HepG2 (cell line): ENCODE data around the gene GDF7. TPM values are rescaled to one million over a fixed set of nuclear protein-coding genes. Genes with fewer than 3 reads are reported as not detected.
A peak's percentile ranks its signal among the peaks of the same experiment; 100 is the strongest.

ENCODE experiments used
- ATAC-seq: fragments of 200-7000 bp; cut with Tn5 transposase; 3 replicates; pipeline ENCODE4 v1.9.1; 2020; ENCODE audit warnings: mild to moderate bottlenecking, moderate library complexity
- BruUV-seq: library from RNA; stranded (reverse); fragments of 400-500 nt; replicated peaks from 2 replicates; lab custom pipeline; 2021; lab: Mats Ljungman, UMichigan
- CTCF ChIA-PET: fragments of 300-600 bp; formaldehyde crosslinking; extraction: SDS; loops from one replicate; lab custom pipeline; 2021; ENCODE audit warnings: low total read pairs, inconsistent platforms, low intra/inter-chr PET ratio; lab: Yijun Ruan, JAX
- POLR2A ChIA-PET: fragments of 350-600 bp; sonication (Branson Sonifier 250); formaldehyde crosslinking; loops from one replicate; lab custom pipeline; 2020; ENCODE audit warnings: antibody characterized with exemption, inconsistent platforms; lab: Yijun Ruan, JAX
- DNase-seq: peaks from one replicate; pipeline ENCODE4 v3.0.0-alpha.2; 2015; ENCODE audit warnings: low spot score
- FAIRE-seq: peaks from 3 replicates; lab custom pipeline; 2011; peaks lifted over from hg19 to GRCh38; lab: Jason Lieb, UNC
- H2AFZ ChIP-seq: one replicate; pipeline ENCODE4 v1.6.1; 2011; ENCODE audit warnings: low read length, inconsistent platforms
- H3K27ac ChIP-seq: fragments of 300-600 bp; 3 replicates; pipeline ENCODE4 v1.8.0; 2011; ENCODE audit warnings: mixed run types, mild to moderate bottlenecking, mixed read lengths, low read length, inconsistent platforms; ENCODE audit not compliant: insufficient read depth; ENCODE audit errors: extremely low read length
- H3K27me3 ChIP-seq, 2 experiments: fragments of 200-600 bp in 1 of 2; 2 replicates in 1 of 2; 3 replicates in 1 of 2; pipeline versions ENCODE4 v1.6.0 to v1.8.0; 2011; ENCODE audit warnings: low read length in 2 of 2, mild to moderate bottlenecking in 2 of 2, moderate library complexity in 2 of 2, inconsistent platforms in 1 of 2; ENCODE audit not compliant: insufficient read depth in 2 of 2, control insufficient read depth in 1 of 2
- H3K36me3 ChIP-seq, 2 experiments: fragments of 200-600 bp in 1 of 2; replicated peaks in 1 of 2; 2 replicates in 1 of 2; 3 replicates in 1 of 2; pipeline versions ENCODE4 v1.5.1 to v1.8.0; 2011; ENCODE audit warnings: low read length in 2 of 2, inconsistent platforms in 1 of 2; ENCODE audit not compliant: insufficient read depth in 2 of 2, control insufficient read depth in 1 of 2
- H3K4me1 ChIP-seq: 2 replicates; pipeline ENCODE4 v1.5.1; 2012; ENCODE audit warnings: low read length, inconsistent platforms; ENCODE audit not compliant: insufficient read depth
- H3K4me2 ChIP-seq: 2 replicates; pipeline ENCODE4 v1.6.0; 2011; ENCODE audit warnings: low read depth, low read length, inconsistent platforms
- H3K4me3 ChIP-seq, 3 experiments: fragments of 200-600 bp in 1 of 3; sonication (generic), shearing (Covaris generic) in 1 of 3; replicated peaks in 1 of 3; 2 replicates each; pipeline ENCODE4 v1.5.1; 2011 to 2016; ENCODE audit warnings: low read length in 3 of 3, inconsistent platforms in 2 of 3, low read depth in 2 of 3, mild to moderate bottlenecking in 2 of 3, control low read depth in 1 of 3, mixed read lengths in 1 of 3; ENCODE audit not compliant: insufficient read depth in 1 of 3
- H3K79me2 ChIP-seq: one replicate; pipeline ENCODE4 v1.6.1; 2011; ENCODE audit warnings: low read length, inconsistent platforms; ENCODE audit not compliant: insufficient read depth
- H3K9ac ChIP-seq: 2 replicates; pipeline ENCODE4 v1.6.0; 2011; ENCODE audit warnings: mild to moderate bottlenecking, low read depth, low read length, inconsistent platforms; ENCODE audit not compliant: insufficient read depth
- H3K9me3 ChIP-seq: 2 replicates; pipeline ENCODE4 v1.5.1; 2012; ENCODE audit warnings: mild to moderate bottlenecking, low read length
- H4K20me1 ChIP-seq: 2 replicates; pipeline ENCODE4 v1.6.0; 2011; ENCODE audit warnings: inconsistent platforms, mild to moderate bottlenecking, low read length, moderate library complexity; ENCODE audit not compliant: insufficient read depth
- ARNT ChIP-seq: fragments of 450-650 bp; IDR thresholded peaks from 2 replicates; pipeline ENCODE4 v1.6.1; 2017
- CBX1 ChIP-seq: IDR thresholded peaks from one replicate; pipeline ENCODE4 v1.6.1; 2016; ENCODE audit warnings: antibody characterized with exemption, low read depth
- CEBPB ChIP-seq: IDR thresholded peaks from 2 replicates; pipeline ENCODE4 v1.6.1; 2011; ENCODE audit warnings: low read depth, low read length, improper control_type of control experiment, borderline replicate concordance
- FOXM1 ChIP-seq: sonication (generic); formaldehyde crosslinking; IDR thresholded peaks from 2 replicates; pipeline ENCODE4 v1.5.0; 2020; ENCODE audit warnings: missing genetic modification reagents
- GATAD2A ChIP-seq: IDR thresholded peaks from 2 replicates; pipeline ENCODE4 v1.6.1; 2016
- GFI1 ChIP-seq: sonication (generic); formaldehyde crosslinking; IDR thresholded peaks from 2 replicates; pipeline ENCODE4 v1.5.0; 2020; ENCODE audit warnings: missing genetic modification reagents, mild to moderate bottlenecking, borderline replicate concordance
- ONECUT2 ChIP-seq: sonication (generic); formaldehyde crosslinking; IDR thresholded peaks from 2 replicates; pipeline ENCODE4 v1.4.0; 2020; ENCODE audit warnings: missing genetic modification reagents
- PBX3 ChIP-seq: sonication (generic); formaldehyde crosslinking; IDR thresholded peaks from 2 replicates; pipeline ENCODE4 v1.8.1; 2023; ENCODE audit warnings: missing genetic modification reagents, inconsistent platforms, borderline replicate concordance
- SMAD1 ChIP-seq: sonication (generic); formaldehyde crosslinking; IDR thresholded peaks from 2 replicates; pipeline ENCODE4 v1.4.0; 2020; ENCODE audit warnings: missing genetic modification reagents, low read depth, mild to moderate bottlenecking, borderline replicate concordance
- SMAD3 ChIP-seq: sonication (generic); formaldehyde crosslinking; IDR thresholded peaks from 2 replicates; pipeline ENCODE4 v1.4.0; 2020; ENCODE audit warnings: missing genetic modification reagents
- TFAP4 ChIP-seq: sonication (generic); IDR thresholded peaks from 2 replicates; pipeline ENCODE4 v1.6.1; 2016; ENCODE audit warnings: low read depth, borderline replicate concordance
- U2AF2 ChIP-seq: fragments of 200-400 bp; formaldehyde crosslinking; IDR thresholded peaks from 2 replicates; pipeline ENCODE4 v1.6.1; 2017; ENCODE audit warnings: low read depth, mild to moderate bottlenecking, low read length
- ZNF260 ChIP-seq: sonication (generic); formaldehyde crosslinking; IDR thresholded peaks from 2 replicates; pipeline ENCODE4 v1.4.0; 2020; ENCODE audit warnings: missing genetic modification reagents, low read depth, mild to moderate bottlenecking, borderline replicate concordance
- ZNF558 ChIP-seq: sonication (generic); formaldehyde crosslinking; IDR thresholded peaks from 2 replicates; pipeline ENCODE4 v1.9.0; 2022; ENCODE audit warnings: mild to moderate bottlenecking, missing genetic modification reagents, borderline replicate concordance
- WGBS: methylation state at CpG from one replicate; pipeline ENCODE4 v1.1.6; 2017; ENCODE audit warnings: low lambda C conversion rate; 5-methylcytosine and 5-hydroxymethylcytosine counted together
- in situ Hi-C: cut with HindIII; loops from 2 replicates; pipeline ENCODE4 v1.10.0; 2017; ENCODE audit warnings: low pct_unique_long_range_greater_than_20kb; ENCODE audit not compliant: extremely low pct_ligation_motif_present
- intact Hi-C: fragments of 100-400 bp; cut with micrococcal nuclease; formaldehyde crosslinking; loops from one replicate; pipeline ENCODE4 v1.10.0; 2022; ENCODE audit not compliant: unreplicated experiment
- polyA plus RNA-seq, 8 experiments: library from polyadenylated mRNA; depleted of rRNA in 3 of 8; stranded (reverse) in 7 of 8; unstranded in 1 of 8; fragments of >200 nt; fragmentation: Illumina TruSeq in 4 of 8; extraction: Trizol in 4 of 8; gene quantifications; 2 replicates each; pipeline versions ENCODE4 v1.2.1 to v1.2.3, GENCODE V29; 2011 to 2016; ENCODE audit warnings: low read depth in 4 of 8, missing spikeins in 1 of 8, mixed read lengths in 1 of 8; ENCODE audit not compliant: insufficient read depth in 1 of 8
- total RNA-seq, 5 experiments: library from RNA; depleted of rRNA; stranded (reverse); fragments of >200 nt; fragmentation: Illumina TruSeq; extraction: Trizol; gene quantifications; 2 replicates each; pipeline ENCODE4 v1.2.3, GENCODE V29; 2016; ENCODE audit warnings: low read depth in 1 of 5

The GDF7 gene
- total and polyA plus RNA-seq, 2 of the 13 experiments (the other 11 are each of a cell fraction or from before 2014, with no cell fraction given): 1.6 to 15.0 TPM

- TF ChIP-seq SMAD1: no peak
- no peak for TF ChIP-seq GATAD2A (CRISPR knock-in tag)
- no peak for TF ChIP-seq ONECUT2 (CRISPR knock-in tag)
Measured at GRCh38 chr2:20687260-20687832, 20.4 kb downstream of the GDF7 start (continued).

- H2AFZ ChIP-seq: no peak overlapping the region
- TF ChIP-seq SMAD3 (CRISPR knock-in tag) (no peak), ZNF558 (CRISPR knock-in tag) (no peak), CEBPB (peak; percentile 29; the same call in 1 of the 2 replicates), ARNT (no peak), ZNF260 (CRISPR knock-in tag) (no peak), U2AF2 (no peak), FOXM1 (CRISPR knock-in tag) (no peak), GFI1 (CRISPR knock-in tag) (0 out of 2 replicates have a peak, but pooled peaks have one; percentile 43), TFAP4 (no peak), PBX3 (no peak), CBX1 (no peak)
- TF ChIP-seq, all 625 proteins: peak for 2
- no peak overlapping the region for H3K9ac ChIP-seq
- in situ Hi-C loops: no loop called here
- BruUV-seq: no TSS peak
- POLR2A ChIA-PET: interaction anchor here (1.0 kb wide), 1 partner anchor 14 kb away, joined by 4 read pairs; no protein-coding TSS in a partner anchor
- DNase-seq: no peak
- CTCF ChIA-PET: no interaction called here
- no peaks in the 10 kb centered on the region for H3K9me3 ChIP-seq
- intact Hi-C loops: no loop called here
- 88% methylated on average over 11 of the region's 11 CpGs for WGBS
- H4K20me1 ChIP-seq: no peaks in the 10 kb centered on the region
- peaks cover 38% of the 10 kb centered on the region for H3K4me1 ChIP-seq
- no peak overlapping the region for H3K4me3 ChIP-seq
- no peak for ATAC-seq
- H3K36me3 ChIP-seq: peaks cover 17 to 30% of the 10 kb centered on the region in 2 experiments
- peak; percentile 30 for FAIRE-seq
- no peaks in the 10 kb centered on the region for H3K79me2 ChIP-seq
- H3K27me3 ChIP-seq: no peaks in the 10 kb centered on the region
- H3K4me2 ChIP-seq: no peak overlapping the region
- H3K27ac ChIP-seq: no peak overlapping the region
Measured at GRCh38 chr2:20689428-20690264, 22.7 kb downstream of the GDF7 start.
